ENCODE measurements around the gene PTPN5. TPM values are rescaled to one million over a fixed set of nuclear protein-coding genes. Genes with fewer than 3 reads are reported as not detected.
A peak's percentile ranks its signal among the peaks of the same experiment; 100 is the strongest.

The PTPN5 gene
- total RNA-seq, 2 donors from 2014 or later: 1.4 to 5.3 TPM

- DNase-seq (ENCODE audit: low spot score): no peak
- no peak overlapping the region for H3K27ac ChIP-seq
- TF ChIP-seq CTCF (IDR thresholded peaks at IDR 0.05): no peak
- no peaks in the 10 kb centered on the region for H3K4me1 ChIP-seq
- no peaks in the 10 kb centered on the region for H3K27me3 ChIP-seq
- H3K36me3 ChIP-seq: no peaks in the 10 kb centered on the region
- no peaks in the 10 kb centered on the region for H3K9me3 ChIP-seq
- no peak overlapping the region for H3K4me3 ChIP-seq
Observed at GRCh38 chr11:18776324-18776723, 15.3 kb downstream of the PTPN5 start.

GRCh38 chr11:18775492-18776292 is 15.9 kb downstream of the PTPN5 start:
- no peak overlapping the region for H3K4me3 ChIP-seq
- TF ChIP-seq CTCF (IDR thresholded peaks at IDR 0.05): peak; percentile 43 to 66
- H3K36me3 ChIP-seq: no peaks in the 10 kb centered on the region
- no peaks in the 10 kb centered on the region for H3K4me1 ChIP-seq
- no peaks in the 10 kb centered on the region for H3K9me3 ChIP-seq
- no peak overlapping the region for H3K27ac ChIP-seq
- DNase-seq (ENCODE audit: low spot score): no peak
- H3K27me3 ChIP-seq: no peaks in the 10 kb centered on the region

GRCh38 chr11:18774801-18775200 is 16.8 kb downstream of the PTPN5 start:
- H3K4me1 ChIP-seq: peaks cover 0 to 1% of the 10 kb centered on the region in 2 donors
- H3K27me3 ChIP-seq: no peaks in the 10 kb centered on the region
- H3K27ac ChIP-seq: no peak overlapping the region
- no peak overlapping the region for H3K4me3 ChIP-seq
- H3K9me3 ChIP-seq: no peaks in the 10 kb centered on the region
- no peak for TF ChIP-seq CTCF (IDR thresholded peaks at IDR 0.05)
- no peak for DNase-seq (ENCODE audit: low spot score)
- H3K36me3 ChIP-seq: no peaks in the 10 kb centered on the region

- DNase-seq (ENCODE audit: low spot score): no peak
- Histone ChIP-seq H3K4me3 (no peak overlapping the region), H3K27me3 (no peaks in the 10 kb centered on the region), H3K9me3 (no peaks in the 10 kb centered on the region), H3K36me3 (no peaks in the 10 kb centered on the region), H3K4me1 (peaks cover 0 to 13% of the 10 kb centered on the region in 2 donors), H3K27ac (no peak overlapping the region)
- TF ChIP-seq CTCF (IDR thresholded peaks at IDR 0.05): no peak
Observed at GRCh38 chr11:18773681-18774080, 17.9 kb downstream of the PTPN5 start.

GRCh38 chr11:18773104-18773503 is 18.5 kb downstream of the PTPN5 start:
- no peaks in the 10 kb centered on the region for H3K36me3 ChIP-seq
- H3K4me3 ChIP-seq: no peak overlapping the region
- H3K27ac ChIP-seq: no peak overlapping the region
- peaks cover 0 to 14% of the 10 kb centered on the region in 2 donors for H3K4me1 ChIP-seq
- no peaks in the 10 kb centered on the region for H3K27me3 ChIP-seq
- H3K9me3 ChIP-seq: no peaks in the 10 kb centered on the region
- no peak for TF ChIP-seq CTCF (IDR thresholded peaks at IDR 0.05)
- no peak for DNase-seq (ENCODE audit: low spot score)

- Histone ChIP-seq H3K4me1 (peaks cover 0 to 14% of the 10 kb centered on the region in 2 donors), H3K27me3 (no peaks in the 10 kb centered on the region), H3K27ac (no peak overlapping the region), H3K9me3 (no peaks in the 10 kb centered on the region), H3K4me3 (no peak overlapping the region), H3K36me3 (no peaks in the 10 kb centered on the region)
- DNase-seq (ENCODE audit: low spot score): no peak
- no peak for TF ChIP-seq CTCF (IDR thresholded peaks at IDR 0.05)
Observed at GRCh38 chr11:18772211-18772610, 19.4 kb downstream of the PTPN5 start.

Measured in right atrium auricular region (tissue), 2 donors.